BJ (cell line): ENCODE measurements around the gene LDLR. TPM values are rescaled to one million over a fixed set of nuclear protein-coding genes. Genes with fewer than 3 reads are reported as not detected.
"Not testable (repeated sequence)": the region's sequence is repeated elsewhere in the genome, so short reads cannot be mapped to it uniquely, and the experiment has no call there.

Experiments
- CTCF ChIA-PET: fragments of 350-600 bp; formaldehyde crosslinking; extraction: SDS; loops from one replicate; lab custom pipeline; 2021; ENCODE audit warnings: antibody characterized with exemption, inconsistent platforms; lab: Yijun Ruan, JAX
- POLR2A ChIA-PET: fragments of 300-600 bp; sonication (Branson Sonifier 250); formaldehyde crosslinking; extraction: SDS; loops from one replicate; lab custom pipeline; 2021; ENCODE audit warnings: antibody characterized with exemption; lab: Charles Lee
- DNase-seq: peaks from one replicate; pipeline ENCODE4 v3.0.0-alpha.2; 2011; ENCODE audit warnings: low read depth
- H3K27me3 ChIP-seq: 2 replicates; pipeline ENCODE4 v1.6.0; 2011; ENCODE audit warnings: low read length; ENCODE audit not compliant: control insufficient read depth, insufficient read depth
- H3K36me3 ChIP-seq: 2 replicates; pipeline ENCODE4 v1.5.1; 2011; ENCODE audit warnings: low read length; ENCODE audit not compliant: control insufficient read depth, insufficient read depth
- H3K4me3 ChIP-seq: 2 replicates; pipeline ENCODE4 v1.5.1; 2011; ENCODE audit warnings: low read depth, mild to moderate bottlenecking, control low read depth, low read length
- CTCF ChIP-seq: IDR thresholded peaks from 2 replicates; pipeline ENCODE4 v1.5.1; 2011; ENCODE audit warnings: low read depth, mild to moderate bottlenecking, control low read depth, inconsistent platforms, low read length, moderate library complexity; ENCODE audit not compliant: insufficient read depth
- polyA plus RNA-seq: library from polyadenylated mRNA; depleted of rRNA; stranded (reverse); fragments of >200 nt; gene quantifications from 2 replicates; pipeline ENCODE4 v1.2.3, GENCODE V29; 2011

Gene LDLR
- polyA plus RNA-seq, 1 experiment, result 60.0 TPM

GRCh38 chr19:11113140-11113708, 24.0 kb downstream of the LDLR start:
- CTCF ChIA-PET, result interaction anchor here (0.6 to 3.5 kb wide), 2 partner anchors 13 to 28 kb away, joined by 3 to 18 read pairs; no protein-coding TSS in a partner anchor

GRCh38 chr19:11115042-11115441, 25.8 kb downstream of the LDLR start:
- POLR2A ChIA-PET, result no interaction called here
- TF ChIP-seq CTCF, result no peak
- DNase-seq, result no peak
- Histone ChIP-seq H3K27me3 (no peaks in the 10 kb centered on the region), H3K4me3 (no peak overlapping the region), H3K36me3 (peaks cover 43% of the 10 kb centered on the region)
- CTCF ChIA-PET, result interaction anchor here (0.9 to 1.4 kb wide), 2 partner anchors 11 to 79 kb away, joined by 4 to 7 read pairs; no protein-coding TSS in a partner anchor

More at GRCh38 chr19:11113140-11113708, 24.0 kb downstream of the LDLR start:
- POLR2A ChIA-PET, result no interaction called here
- peaks cover 44% of the 10 kb centered on the region for H3K36me3 ChIP-seq
- no peak for DNase-seq
- H3K4me3 ChIP-seq, result no peak overlapping the region
- TF ChIP-seq CTCF, result no peak
- no peaks in the 10 kb centered on the region for H3K27me3 ChIP-seq

GRCh38 chr19:11115895-11116446, 26.7 kb downstream of the LDLR start:
- Histone ChIP-seq H3K27me3 (no peaks in the 10 kb centered on the region), H3K4me3 (no peak overlapping the region), H3K36me3 (peaks cover 48% of the 10 kb centered on the region)
- no peak for DNase-seq
- no peak for TF ChIP-seq CTCF
- ChIA-PET CTCF (interaction anchor here (1.4 kb wide), 1 partner anchor 10 kb away, joined by 7 read pairs; no protein-coding TSS in a partner anchor), POLR2A (no interaction called here)

GRCh38 chr19:11116507-11116906, 27.2 kb downstream of the LDLR start:
- Histone ChIP-seq H3K4me3 (no peak overlapping the region), H3K27me3 (no peaks in the 10 kb centered on the region), H3K36me3 (peaks cover 45% of the 10 kb centered on the region)
- CTCF ChIA-PET, result interaction anchor here (1.4 kb wide), 1 partner anchor 9 kb away, joined by 7 read pairs; no protein-coding TSS in a partner anchor
- no peak for DNase-seq
- POLR2A ChIA-PET, result no interaction called here
- no peak for TF ChIP-seq CTCF

GRCh38 chr19:11121963-11122362, 32.7 kb downstream of the LDLR start:
- H3K27me3 ChIP-seq, POLR2A ChIA-PET, DNase-seq, H3K4me3 ChIP-seq: not testable (repeated sequence)
- H3K36me3 ChIP-seq, result peaks cover 29% of the 10 kb centered on the region
- CTCF ChIA-PET, result interaction anchor here (1.4 kb wide), 1 partner anchor 82 kb away, joined by 4 read pairs; no protein-coding TSS in a partner anchor
